HEK293T (cell line): Measurements from ENCODE around the gene DDX10.
A peak's percentile ranks its signal among the peaks of the same experiment; 100 is the strongest.

ENCODE experiments used
- CTCF ChIA-PET: fragments of 350-600 bp; formaldehyde crosslinking; extraction: SDS; loops from one replicate; lab custom pipeline; 2021; ENCODE audit warnings: antibody characterized with exemption, inconsistent platforms; lab: Yijun Ruan, JAX
- POLR2A ChIA-PET: fragments of 350-600 bp; formaldehyde crosslinking; extraction: SDS; loops from one replicate; lab custom pipeline; 2020; ENCODE audit warnings: antibody characterized with exemption, inconsistent platforms; lab: Yijun Ruan, JAX
- DNase-seq: peaks from one replicate; pipeline ENCODE4 v3.0.0; 2012; ENCODE audit warnings: mixed read lengths; ENCODE audit errors: extremely low spot score
- ARNT ChIP-seq: fragments of 450-650 bp; IDR thresholded peaks from 2 replicates; pipeline ENCODE4 v1.6.1; 2017; ENCODE audit warnings: mild to moderate bottlenecking
- BHLHE40 ChIP-seq: fragments of 450-650 bp; IDR thresholded peaks from 2 replicates; pipeline ENCODE4 v1.6.1; 2016; ENCODE audit warnings: mild to moderate bottlenecking, moderate library complexity, borderline replicate concordance
- CTBP1 ChIP-seq: fragments of 450-650 bp; IDR thresholded peaks from 2 replicates; pipeline ENCODE4 v1.6.1; 2016; ENCODE audit warnings: borderline replicate concordance
- ELF4 ChIP-seq: fragments of 450-650 bp; IDR thresholded peaks from 2 replicates; pipeline ENCODE4 v1.6.1; 2017; ENCODE audit warnings: antibody characterized with exemption
- FOXA1 ChIP-seq: fragments of 450-650 bp; IDR thresholded peaks from 2 replicates; pipeline ENCODE4 v1.6.1; 2016; ENCODE audit warnings: mild to moderate bottlenecking
- FOXK2 ChIP-seq: fragments of 450-650 bp; IDR thresholded peaks from 2 replicates; pipeline ENCODE4 v1.6.1; 2016; ENCODE audit warnings: mild to moderate bottlenecking
- FOXM1 ChIP-seq: fragments of 450-650 bp; IDR thresholded peaks from 2 replicates; pipeline ENCODE4 v1.6.1; 2017; ENCODE audit warnings: mild to moderate bottlenecking, borderline replicate concordance
- HDGF ChIP-seq: fragments of 450-650 bp; IDR thresholded peaks from 2 replicates; pipeline ENCODE4 v1.6.1; 2017; ENCODE audit warnings: antibody characterized with exemption, borderline replicate concordance
- L3MBTL2 ChIP-seq: fragments of 450-650 bp; conservative IDR thresholded peaks from 2 replicates; pipeline ENCODE4 v1.6.1; 2016; ENCODE audit warnings: mild to moderate bottlenecking
- LEF1 ChIP-seq: fragments of 450-650 bp; IDR thresholded peaks from 2 replicates; pipeline ENCODE4 v1.6.1; 2017; ENCODE audit warnings: mild to moderate bottlenecking, borderline replicate concordance
- NFRKB ChIP-seq: fragments of 450-650 bp; IDR thresholded peaks from 2 replicates; pipeline ENCODE4 v1.6.1; 2016; ENCODE audit warnings: mild to moderate bottlenecking, moderate library complexity
- SP1 ChIP-seq: fragments of 450-650 bp; IDR thresholded peaks from 2 replicates; pipeline ENCODE4 v1.6.1; 2017
- SUZ12 ChIP-seq: fragments of 450-650 bp; IDR thresholded peaks from 2 replicates; pipeline ENCODE4 v1.6.1; 2016; ENCODE audit warnings: mild to moderate bottlenecking
- TARDBP ChIP-seq: fragments of 450-650 bp; IDR thresholded peaks from 2 replicates; pipeline ENCODE4 v1.6.1; 2016
- ZNF384 ChIP-seq: fragments of 450-650 bp; IDR thresholded peaks from 2 replicates; pipeline ENCODE4 v1.6.1; 2016
- TF ChIP-seq, protein P1 (sequence below): fragments of 450-650 bp; IDR thresholded peaks from 2 replicates; pipeline ENCODE4 v1.6.1; 2016

Gene DDX10

DNA sequence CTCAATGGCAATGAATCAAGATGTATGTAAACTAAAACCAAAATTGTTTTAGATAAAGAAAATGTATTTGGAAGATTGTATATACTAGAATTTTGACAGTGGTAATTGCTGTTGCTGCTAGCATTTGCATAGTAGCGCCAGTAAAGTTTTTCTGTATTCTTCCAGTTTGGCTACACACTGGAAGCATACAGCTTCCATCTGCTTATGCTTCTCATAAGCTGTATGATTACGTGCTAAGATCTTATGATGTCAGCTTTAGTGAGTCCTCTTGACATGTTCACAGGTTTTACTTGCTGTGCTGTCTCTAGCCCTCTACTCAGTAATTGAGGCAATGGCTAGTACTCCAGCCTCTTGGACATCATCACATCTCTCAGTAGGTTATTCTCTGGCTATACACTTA lies 256.3 kb downstream of the DDX10 start:
- ChIA-PET POLR2A (no interaction called here), CTCF (no interaction called here)
- no peak for TF ChIP-seq CTBP1
- no peak for TF ChIP-seq SUZ12
- TF ChIP-seq HDGF = no peak
- TF ChIP-seq LEF1 = no peak
- TF ChIP-seq BHLHE40 = no peak
- TF ChIP-seq, protein P1, sequence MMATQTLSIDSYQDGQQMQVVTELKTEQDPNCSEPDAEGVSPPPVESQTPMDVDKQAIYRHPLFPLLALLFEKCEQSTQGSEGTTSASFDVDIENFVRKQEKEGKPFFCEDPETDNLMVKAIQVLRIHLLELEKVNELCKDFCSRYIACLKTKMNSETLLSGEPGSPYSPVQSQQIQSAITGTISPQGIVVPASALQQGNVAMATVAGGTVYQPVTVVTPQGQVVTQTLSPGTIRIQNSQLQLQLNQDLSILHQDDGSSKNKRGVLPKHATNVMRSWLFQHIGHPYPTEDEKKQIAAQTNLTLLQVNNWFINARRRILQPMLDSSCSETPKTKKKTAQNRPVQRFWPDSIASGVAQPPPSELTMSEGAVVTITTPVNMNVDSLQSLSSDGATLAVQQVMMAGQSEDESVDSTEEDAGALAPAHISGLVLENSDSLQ = no peak
- no peak for TF ChIP-seq L3MBTL2
- TF ChIP-seq SP1 = no peak
- no peak for TF ChIP-seq ARNT
- no peak for DNase-seq

DNA sequence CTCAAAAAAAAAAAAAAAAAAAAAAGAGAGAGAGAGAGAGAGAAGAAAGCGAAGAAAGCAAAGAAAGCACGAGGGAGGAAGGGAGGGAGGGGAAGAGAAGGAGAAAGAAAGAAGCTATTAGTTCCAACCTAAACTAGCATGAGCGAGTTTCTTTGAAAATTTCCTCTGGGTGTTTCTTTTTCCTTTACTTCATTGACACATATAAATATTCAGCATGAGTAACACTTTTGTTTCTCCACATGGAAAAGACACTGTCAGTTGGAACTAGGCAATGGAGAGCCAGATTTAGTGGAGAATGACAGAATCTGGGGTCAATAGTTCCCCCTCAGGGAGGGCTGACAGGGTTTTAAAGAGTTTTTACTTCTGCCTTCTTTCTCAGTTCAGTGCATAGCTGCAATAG lies 257.4 kb downstream of the DDX10 start:
- no peak for DNase-seq

DNA sequence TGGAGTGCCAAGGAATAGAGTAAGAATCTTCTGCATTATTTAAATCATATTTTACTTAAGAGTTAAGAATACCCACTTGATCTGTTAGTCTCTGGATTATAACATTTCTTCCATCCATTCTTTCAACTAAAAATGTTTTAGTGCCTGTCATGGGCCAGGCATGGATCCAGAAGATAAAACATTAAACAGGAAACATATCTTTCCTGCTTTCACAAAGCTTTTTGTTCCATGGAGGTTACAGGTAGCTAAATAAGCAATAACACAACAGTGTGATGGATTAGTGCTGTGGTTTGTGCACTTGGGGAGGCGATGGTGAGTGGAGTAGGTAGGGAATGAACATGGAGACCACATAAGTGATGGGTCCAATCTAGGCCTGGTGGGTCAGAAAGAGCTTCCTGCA lies 258.5 kb downstream of the DDX10 start:
- TF ChIP-seq FOXM1 = no peak
- TF ChIP-seq LEF1 = no peak
- no peak for TF ChIP-seq ZNF384
- no peak for TF ChIP-seq SUZ12
- TF ChIP-seq NFRKB = no peak
- TF ChIP-seq, protein P1 = no peak
- no peak for TF ChIP-seq SP1
- no peak for TF ChIP-seq L3MBTL2
- TF ChIP-seq HDGF = no peak
- TF ChIP-seq BHLHE40 = no peak
- TF ChIP-seq ARNT = no peak
- DNase-seq = no peak
- POLR2A ChIA-PET = no interaction called here
- CTCF ChIA-PET = interaction anchor here (0.8 kb wide), 1 partner anchor 1045 kb away, joined by 3 read pairs; no protein-coding TSS in a partner anchor

More for the DNA sequence above, 257.4 kb downstream of the DDX10 start:
- CTCF ChIA-PET = no interaction called here
- POLR2A ChIA-PET = no interaction called here
- no peak for TF ChIP-seq BHLHE40
- no peak for TF ChIP-seq ZNF384

DNA sequence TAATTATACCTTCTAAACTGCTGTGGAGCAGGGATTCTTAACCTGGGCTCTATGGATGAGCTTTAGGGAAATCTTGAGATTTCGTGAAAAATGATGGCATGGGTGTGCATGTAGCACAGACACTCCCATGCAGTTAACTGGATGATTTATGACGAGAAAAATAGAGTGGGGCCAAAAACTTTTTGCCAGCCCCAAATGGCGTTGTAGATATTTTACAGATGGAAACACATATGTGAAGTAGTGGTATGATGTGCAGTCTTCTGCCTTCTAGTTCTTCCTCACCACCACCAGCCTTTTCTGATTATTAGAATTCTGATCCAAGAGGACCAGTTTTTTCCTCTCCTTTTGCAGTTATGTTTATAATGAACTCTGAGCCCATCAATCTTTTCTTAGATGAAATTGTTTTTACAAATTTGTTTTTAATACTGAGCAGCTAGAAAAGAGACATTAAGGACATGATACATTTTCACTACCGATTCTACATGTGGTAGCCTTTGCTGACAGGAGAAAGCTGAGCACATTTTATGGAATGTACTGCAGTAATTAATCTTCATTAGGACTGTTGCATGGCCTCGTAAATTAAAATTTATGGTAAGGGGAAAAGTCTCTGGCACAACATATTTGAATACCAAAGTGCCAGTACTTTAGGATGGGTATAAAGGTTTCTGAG lies 261.4 kb downstream of the DDX10 start:
- no peak for DNase-seq
- CTCF ChIA-PET = no interaction called here
- TF ChIP-seq L3MBTL2 (no peak), ZNF384 (no peak), ARNT (no peak), CTBP1 (no peak), HDGF (no peak)
- TF ChIP-seq, protein P1 = peak; percentile 84
- POLR2A ChIA-PET = no interaction called here

DNA sequence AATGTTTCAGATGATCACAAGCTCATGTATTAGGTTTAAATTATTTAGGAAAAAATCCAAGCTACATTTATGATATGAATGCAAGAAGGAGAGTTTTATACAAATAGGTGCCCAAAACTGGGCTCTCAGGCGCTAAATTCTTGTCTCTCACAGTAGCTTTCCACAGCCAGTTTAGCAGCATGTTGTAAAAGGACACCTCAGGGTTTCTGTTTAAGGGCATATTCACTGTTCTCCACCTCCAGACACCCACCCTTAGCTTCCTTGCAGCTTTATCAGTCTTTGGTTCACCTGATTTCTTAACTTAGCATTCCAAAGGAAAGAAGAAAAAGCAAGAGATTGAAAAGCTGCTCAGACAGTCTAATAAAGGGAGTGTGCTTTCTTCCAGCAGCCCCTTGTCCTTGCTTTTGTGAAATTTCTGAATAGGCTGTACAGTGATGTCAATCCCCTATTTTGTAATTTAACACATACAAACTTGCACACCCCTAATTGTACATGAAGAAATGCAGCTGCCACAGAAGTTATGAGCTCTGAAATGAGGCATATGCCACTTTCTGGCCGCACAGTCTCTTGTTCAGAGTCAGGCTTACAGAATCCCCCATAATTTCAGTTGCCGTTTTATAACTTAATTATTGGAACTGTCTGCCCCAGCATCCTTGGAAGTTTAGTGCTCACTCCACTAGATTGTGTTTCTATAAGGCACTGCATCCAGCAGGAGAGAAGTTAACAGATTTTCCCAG lies 262.1 kb downstream of the DDX10 start:
- CTCF ChIA-PET = no interaction called here
- POLR2A ChIA-PET = no interaction called here
- no peak for DNase-seq
- TF ChIP-seq TARDBP (no peak), SP1 (no peak), BHLHE40 (no peak), ARNT (no peak), L3MBTL2 (no peak), HDGF (no peak), FOXM1 (no peak), CTBP1 (no peak), FOXK2 (no peak), ZNF384 (no peak), LEF1 (no peak), FOXA1 (no peak), NFRKB (no peak), ELF4 (no peak), SUZ12 (no peak)
- TF ChIP-seq, protein P1 = no peak
